Fibroblast of skin of back (primary cell): Measurements from ENCODE around the gene STX12.
A peak's percentile ranks its signal among the peaks of the same experiment; 100 is the strongest.
"Not testable (repeated sequence)": the region's sequence is repeated elsewhere in the genome, so short reads cannot be mapped to it uniquely, and the experiment has no call there.

Experiments
- DNase-seq: peaks from one replicate; pipeline ENCODE4 v3.0.0-alpha.2; 2013

STX12 gene

DNA sequence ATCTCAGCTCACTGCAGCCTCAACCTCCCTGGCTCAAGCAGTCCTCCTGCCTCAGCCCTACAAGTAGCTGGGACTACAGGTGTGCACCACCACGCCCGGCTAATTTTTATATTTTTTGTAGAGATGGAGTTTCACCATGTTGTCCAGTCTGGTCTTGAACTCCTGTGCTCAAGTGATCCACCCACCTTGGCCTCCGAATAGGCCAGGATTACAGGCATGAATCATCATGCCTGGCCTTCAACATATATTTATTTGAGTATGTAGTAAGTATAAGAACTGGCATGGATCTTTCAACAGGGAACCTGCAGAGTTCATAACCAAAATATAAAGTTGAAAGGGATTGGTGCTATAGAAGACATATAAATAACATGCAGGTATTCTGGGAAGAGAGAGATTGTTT is 2.3 kb downstream of the STX12 start:
- not testable (repeated sequence) for DNase-seq

GRCh38 chr1:27776276-27776675 is 3.3 kb downstream of the STX12 start:
- not testable (repeated sequence) for DNase-seq

- DNase-seq: no peak
These were observed 5.0 kb downstream of the STX12 start for GRCh38 chr1:27778056-27778455.

- DNase-seq: no peak
These were observed 6.1 kb downstream of the STX12 start for GRCh38 chr1:27779122-27779521.

DNA sequence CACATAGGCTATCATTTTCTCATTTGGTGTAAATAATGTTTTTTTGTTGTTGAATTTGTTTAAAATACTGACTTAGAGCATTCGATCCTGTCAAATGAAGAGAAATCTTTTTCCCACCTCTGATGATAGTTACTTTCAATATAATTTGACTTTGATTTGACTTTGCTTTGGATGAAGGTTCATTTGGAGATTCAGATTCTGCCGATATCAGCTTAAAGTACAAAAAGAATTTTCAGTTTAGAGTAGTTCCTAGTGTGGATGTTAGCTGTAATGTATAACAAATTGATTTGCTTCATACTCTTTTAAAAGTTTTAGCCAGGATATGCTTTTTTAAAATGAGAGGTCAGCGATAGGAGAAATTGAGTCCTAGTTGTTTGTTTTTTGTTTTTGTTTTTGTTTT is 9.9 kb downstream of the STX12 start:
- no peak for DNase-seq

DNA sequence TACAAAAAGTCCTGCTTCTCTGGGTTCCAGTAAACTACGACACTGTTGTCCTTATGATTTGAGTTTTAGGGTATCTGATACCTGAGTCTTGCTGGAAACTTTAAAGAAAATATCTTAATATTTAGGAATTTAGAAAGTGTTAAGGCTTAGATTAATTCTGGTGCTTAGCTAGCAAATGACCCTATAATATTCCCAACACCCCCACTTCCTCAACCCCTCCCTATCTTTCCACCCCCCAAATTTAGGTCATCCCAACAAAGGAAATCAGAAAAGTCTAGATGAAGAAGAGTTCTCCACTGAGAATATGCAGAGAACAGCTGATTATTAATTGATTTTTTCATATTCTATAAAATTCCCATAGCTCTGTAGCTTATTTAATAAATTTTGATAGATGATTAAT is 11.7 kb downstream of the STX12 start:
- DNase-seq: no peak

DNA sequence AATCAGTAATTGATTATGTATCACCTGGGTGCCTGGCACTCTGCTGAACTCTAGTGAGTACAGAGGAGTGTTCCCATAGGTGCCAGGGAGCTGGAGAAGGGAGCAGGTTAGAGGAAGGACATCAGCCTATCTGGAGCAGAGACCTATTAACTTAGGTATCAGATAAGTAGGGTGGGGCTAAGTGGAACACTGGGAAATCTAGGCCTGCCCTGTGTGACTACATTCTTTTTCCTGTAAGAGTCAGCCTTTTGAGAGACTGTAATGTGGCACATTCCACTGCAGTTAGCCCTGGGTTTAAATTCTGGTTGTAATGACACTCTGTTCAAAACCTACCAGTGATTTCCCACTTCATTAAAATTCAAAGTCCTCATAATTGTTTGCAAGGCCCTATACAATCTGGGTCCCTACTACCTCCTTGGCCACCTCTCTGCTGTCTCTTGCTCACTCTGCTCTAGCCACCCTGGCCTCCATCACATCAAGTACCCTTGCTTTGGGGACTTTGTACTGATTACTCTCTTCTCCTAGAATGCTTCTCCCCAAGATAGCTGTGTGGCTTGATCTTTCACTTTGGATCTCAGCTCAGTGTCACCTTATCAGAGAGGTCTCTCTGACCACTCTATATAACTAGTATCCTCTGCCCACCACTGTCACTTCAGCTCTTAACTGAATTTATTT is 12.9 kb downstream of the STX12 start:
- DNase-seq: peak; percentile 50

DNA sequence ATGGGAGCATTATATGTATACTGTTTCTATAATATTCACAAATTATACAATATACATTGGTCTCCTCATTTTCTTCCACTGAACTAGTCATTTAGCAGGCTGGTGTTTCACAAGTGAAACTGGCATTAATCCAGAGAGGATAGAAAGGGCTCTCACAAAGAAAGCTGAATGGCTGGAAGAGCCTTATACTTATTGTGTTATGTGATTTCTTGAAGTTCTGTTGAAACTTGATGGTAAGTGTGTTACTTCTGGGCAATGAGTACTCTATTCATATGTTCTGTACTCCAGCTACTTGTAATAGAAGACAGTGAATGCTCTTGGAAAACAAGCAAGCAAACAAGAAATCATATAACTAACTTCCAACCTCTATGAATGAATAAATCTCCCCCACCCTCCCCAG is 14.9 kb downstream of the STX12 start:
- DNase-seq: no peak

- DNase-seq: peak; percentile 11
These were observed 16.6 kb downstream of the STX12 start for GRCh38 chr1:27789540-27790041.

GRCh38 chr1:27790270-27790669 is 17.3 kb downstream of the STX12 start:
- DNase-seq: not testable (repeated sequence)

DNA sequence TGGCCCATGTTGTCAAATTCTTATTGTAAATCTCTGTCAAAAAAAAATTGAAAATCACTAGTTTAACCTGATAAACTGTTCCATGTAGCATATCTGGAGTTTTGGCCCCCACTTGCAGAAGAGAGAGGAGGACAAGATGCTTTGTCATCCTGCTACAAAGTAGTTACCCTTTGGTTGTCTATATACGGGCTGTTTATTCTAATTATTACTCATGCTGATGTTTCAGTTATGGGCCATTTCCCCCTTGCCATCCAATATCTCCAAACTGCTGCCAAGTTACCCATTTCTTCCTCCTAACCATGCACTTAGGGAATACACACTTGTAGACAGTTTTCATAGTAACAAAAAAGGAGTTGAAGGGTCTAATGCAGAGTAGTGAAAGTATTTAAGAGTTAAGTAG is 22.6 kb downstream of the STX12 start:
- no peak for DNase-seq

DNA sequence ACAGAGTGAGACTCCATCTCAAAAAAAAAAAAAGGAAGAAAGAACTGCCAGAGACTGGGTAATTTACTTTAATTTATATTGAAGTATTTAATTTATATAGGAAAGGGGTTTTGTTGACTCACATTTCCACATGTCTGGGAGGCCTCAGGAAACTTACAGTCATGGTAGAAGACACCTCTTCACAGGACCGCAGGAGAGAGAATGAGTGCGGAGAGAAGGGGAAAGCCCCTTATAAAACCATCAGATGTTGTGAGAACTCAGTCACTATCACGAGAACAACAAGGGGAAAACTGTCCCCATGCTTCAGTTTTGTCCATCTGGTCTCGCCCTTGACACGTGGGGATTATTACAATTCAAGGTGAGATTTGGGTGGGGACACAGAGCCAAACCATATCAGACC is 31.8 kb downstream of the STX12 start:
- no peak for DNase-seq

DNA sequence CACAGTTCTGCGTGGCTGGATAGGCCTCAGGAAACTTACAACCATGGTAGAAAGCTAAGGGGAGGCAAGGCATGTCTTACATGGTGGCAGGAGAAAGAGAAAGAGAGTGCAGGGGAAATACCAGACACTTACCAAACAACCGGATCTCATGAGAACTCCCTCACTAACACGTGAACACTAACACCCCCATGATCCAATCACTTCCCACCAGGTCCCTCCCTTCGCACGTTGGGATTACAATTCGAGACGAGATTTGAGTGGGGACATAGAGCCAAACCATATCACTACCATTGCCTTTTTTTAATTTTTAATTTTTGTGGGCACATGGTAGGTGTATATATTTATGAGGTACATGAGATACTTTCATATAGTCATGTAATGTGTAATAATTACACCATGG is 33.7 kb downstream of the STX12 start:
- DNase-seq: no peak

GRCh38 chr1:27807385-27807784 is 34.4 kb downstream of the STX12 start:
- DNase-seq: no peak

DNA sequence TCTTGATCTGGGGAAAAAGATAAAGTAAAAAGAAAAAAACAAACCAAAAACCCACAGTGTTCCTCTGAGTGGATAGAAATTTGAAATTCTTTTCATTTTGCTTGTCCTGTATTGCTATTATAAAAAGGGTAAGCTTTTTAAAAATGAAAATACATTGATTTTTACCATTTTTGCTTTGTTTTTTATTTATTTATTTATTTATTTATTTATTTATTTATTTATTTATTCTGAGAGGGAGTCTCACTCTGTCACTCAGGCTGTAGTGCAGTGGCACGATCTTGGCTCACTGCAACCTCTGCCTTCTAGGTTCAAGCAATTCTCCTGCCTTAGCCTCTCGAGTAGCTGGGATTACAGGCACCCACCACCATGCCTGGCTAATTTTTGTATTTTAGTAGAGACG is 35.1 kb downstream of the STX12 start:
- not testable (repeated sequence) for DNase-seq

GRCh38 chr1:27809883-27810282 is 36.9 kb downstream of the STX12 start:
- no peak for DNase-seq

- no peak for DNase-seq
These were observed 38.9 kb downstream of the STX12 start for GRCh38 chr1:27811741-27812500.

GRCh38 chr1:27816921-27817630 is 44.1 kb downstream of the STX12 start:
- DNase-seq: peak; percentile 99

DNA sequence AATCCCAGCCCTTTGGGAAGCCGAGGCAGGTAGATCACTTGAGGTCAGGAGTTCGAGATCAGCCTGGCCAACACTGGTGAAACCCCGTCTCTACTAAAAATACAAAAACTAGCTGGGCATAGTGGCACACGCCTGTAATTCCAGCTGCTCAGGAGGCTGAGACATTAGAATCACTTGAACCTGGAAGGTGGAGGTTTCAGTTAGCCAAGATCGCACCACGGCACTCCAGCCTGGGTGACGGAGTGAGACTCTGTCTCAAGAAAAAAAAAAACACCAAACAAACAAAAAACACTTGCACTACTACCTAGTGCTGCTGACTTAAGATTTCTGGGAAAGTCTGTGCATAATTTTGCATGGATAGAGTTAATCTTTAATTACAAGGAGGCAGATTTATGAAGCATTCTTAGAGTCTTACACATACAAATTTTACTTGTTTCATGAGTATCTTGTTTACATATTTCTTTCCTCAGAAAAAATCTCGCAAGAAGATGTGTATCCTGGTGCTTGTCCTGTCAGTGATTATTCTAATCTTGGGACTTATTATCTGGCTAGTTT is 48.8 kb downstream of the STX12 start:
- no peak for DNase-seq

- DNase-seq: no peak
These were observed 50.8 kb downstream of the STX12 start for GRCh38 chr1:27823784-27824183.

GRCh38 chr1:27824411-27824810 is 51.4 kb downstream of the STX12 start:
- DNase-seq: no peak

DNA sequence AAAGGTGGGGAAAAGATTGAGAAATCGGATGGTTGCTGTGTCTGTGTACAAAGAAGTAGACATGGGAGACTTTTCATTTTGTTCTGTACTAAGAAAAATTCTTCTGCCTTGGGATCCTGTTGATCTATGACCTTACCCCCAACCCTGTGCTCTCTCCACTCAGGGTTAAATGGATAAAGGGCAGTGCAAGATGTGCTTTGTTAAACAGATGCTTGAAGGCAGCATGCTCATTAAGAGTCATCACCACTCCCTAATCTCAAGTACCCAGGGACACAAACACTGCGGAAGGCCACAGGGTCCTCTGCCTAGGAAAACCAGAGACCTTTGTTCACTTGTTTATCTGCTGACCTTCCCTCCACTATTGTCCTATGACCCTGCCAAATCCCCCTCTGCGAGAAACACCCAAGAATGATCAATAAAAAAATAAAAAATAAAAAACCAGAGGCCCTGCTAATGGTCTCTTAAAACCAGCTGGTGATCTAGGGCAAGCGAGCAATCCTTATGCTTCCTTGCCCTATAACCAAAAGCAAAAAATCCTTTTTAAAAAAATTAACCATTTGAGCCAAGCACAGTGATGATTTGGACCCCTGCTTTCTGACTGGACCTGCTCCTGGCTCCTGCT is 56.4 kb downstream of the STX12 start:
- DNase-seq: not testable (repeated sequence)
